Measurements from ENCODE around the gene ANKZF1.

ANKZF1 gene

GRCh38 chr2:219218732-219219701 lies 10.6 kb upstream of the ANKZF1 start, which contains the start of gene ABCB6:
Gene ABCB6 (minus strand): TSS chr2:219218958. CDS start chr2:219218673, 285 bp downstream.
- H3K9me3 ChIP-seq (ENCODE audit: insufficient read depth, low read depth, low read length): no peaks in the 10 kb centered on the region
- H3K4me3 ChIP-seq (ENCODE audit: low read length): peak within 1 kb of the TSS; percentile 63
- H3K4me1 ChIP-seq (ENCODE audit: insufficient read depth, low read length): peaks cover 7% of the 10 kb centered on the region
- H3K36me3 ChIP-seq (ENCODE audit: insufficient read depth, low read length): peaks cover 52% of the 10 kb centered on the region
- peak within 1 kb of the TSS; percentile 88 for H3K9ac ChIP-seq (ENCODE audit: low read depth, low read length)
- 16% methylated on average over 71 of the region's 71 CpGs for WGBS
- H3K27ac ChIP-seq (ENCODE audit: low read depth, low read length): peak within 1 kb of the TSS; percentile 71
- no peaks in the 10 kb centered on the region for H3K27me3 ChIP-seq (ENCODE audit: insufficient read depth, low read length)

DNA sequence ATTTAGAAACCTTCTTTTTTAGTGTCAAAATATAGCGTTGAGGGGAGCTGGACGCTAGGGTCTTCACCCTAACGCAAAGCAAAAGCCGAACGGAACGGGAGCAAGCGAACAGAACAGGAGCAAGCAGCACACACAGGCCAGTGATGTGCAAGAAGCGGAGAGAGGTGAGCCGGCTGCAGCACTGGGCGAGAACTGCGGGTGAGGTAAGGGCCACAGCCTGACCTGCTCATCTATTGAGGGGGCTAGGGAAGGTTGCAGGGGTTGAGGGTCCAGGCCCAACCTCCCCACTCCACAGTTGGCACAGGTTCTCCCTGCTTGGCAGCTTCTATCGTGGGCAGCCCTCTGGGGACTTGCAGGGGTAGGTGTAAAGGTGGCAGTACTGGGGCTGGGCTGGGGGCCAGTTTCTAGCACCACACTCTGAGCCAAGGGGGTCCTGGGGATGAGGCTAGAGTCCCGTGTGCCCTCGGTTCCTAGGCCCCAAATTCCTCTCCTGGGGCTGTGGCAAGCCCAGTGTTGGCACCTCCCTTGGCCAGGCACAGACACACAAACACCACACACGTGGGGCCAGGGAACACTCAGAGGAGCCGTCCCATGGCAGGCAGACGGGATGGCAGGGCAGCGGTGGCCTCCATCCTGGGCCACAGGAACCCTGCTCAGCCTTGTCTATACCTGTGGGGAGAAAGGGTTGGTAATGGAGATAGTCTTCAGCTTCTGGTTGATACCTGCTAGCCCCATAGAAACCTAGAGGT lies 9.6 kb upstream of the ANKZF1 start:
- Histone ChIP-seq H3K9me3 (ENCODE audit: insufficient read depth, low read depth, low read length) (no peaks in the 10 kb centered on the region), H3K9ac (ENCODE audit: low read depth, low read length) (no peak overlapping the region; the same call in 1 of the 2 replicates), H3K27me3 (ENCODE audit: insufficient read depth, low read length) (no peaks in the 10 kb centered on the region), H3K4me1 (ENCODE audit: insufficient read depth, low read length) (peaks cover 7% of the 10 kb centered on the region), H3K27ac (ENCODE audit: low read depth, low read length) (no peak overlapping the region), H3K36me3 (ENCODE audit: insufficient read depth, low read length) (peaks cover 52% of the 10 kb centered on the region), H3K4me3 (ENCODE audit: low read length) (no peak overlapping the region)
- WGBS: 96% methylated on average over 18 of the region's 18 CpGs

GRCh38 chr2:219220652-219221402 lies 8.8 kb upstream of the ANKZF1 start:
- Histone ChIP-seq H3K27me3 (ENCODE audit: insufficient read depth, low read length) (no peaks in the 10 kb centered on the region), H3K27ac (ENCODE audit: low read depth, low read length) (no peak overlapping the region), H3K4me1 (ENCODE audit: insufficient read depth, low read length) (peaks cover 7% of the 10 kb centered on the region), H3K9me3 (ENCODE audit: insufficient read depth, low read depth, low read length) (no peaks in the 10 kb centered on the region), H3K9ac (ENCODE audit: low read depth, low read length) (no peak overlapping the region), H3K4me3 (ENCODE audit: low read length) (no peak overlapping the region), H3K36me3 (ENCODE audit: insufficient read depth, low read length) (peaks cover 56% of the 10 kb centered on the region)
- 92% methylated on average over 19 of the region's 19 CpGs for WGBS

- no peak overlapping the region for H3K27ac ChIP-seq (ENCODE audit: low read depth, low read length)
- no peaks in the 10 kb centered on the region for H3K27me3 ChIP-seq (ENCODE audit: insufficient read depth, low read length)
- H3K4me1 ChIP-seq (ENCODE audit: insufficient read depth, low read length): peaks cover 7% of the 10 kb centered on the region
- no peak overlapping the region for H3K4me3 ChIP-seq (ENCODE audit: low read length)
- WGBS: 93% methylated on average over 16 of the region's 16 CpGs
- H3K9ac ChIP-seq (ENCODE audit: low read depth, low read length): no peak overlapping the region
- H3K9me3 ChIP-seq (ENCODE audit: insufficient read depth, low read depth, low read length): no peaks in the 10 kb centered on the region
- H3K36me3 ChIP-seq (ENCODE audit: insufficient read depth, low read length): peaks cover 63% of the 10 kb centered on the region
These were observed 7.6 kb upstream of the ANKZF1 start for GRCh38 chr2:219221957-219222518.

- Histone ChIP-seq H3K4me1 (ENCODE audit: insufficient read depth, low read length) (0 out of 2 replicates have a peak, but pooled peaks cover 5% of the 10 kb centered on the region), H3K36me3 (ENCODE audit: insufficient read depth, low read length) (peaks cover 63% of the 10 kb centered on the region), H3K27ac (ENCODE audit: low read depth, low read length) (no peak overlapping the region), H3K27me3 (ENCODE audit: insufficient read depth, low read length) (no peaks in the 10 kb centered on the region), H3K9me3 (ENCODE audit: insufficient read depth, low read depth, low read length) (no peaks in the 10 kb centered on the region), H3K4me3 (ENCODE audit: low read length) (no peak overlapping the region), H3K9ac (ENCODE audit: low read depth, low read length) (no peak overlapping the region)
- WGBS: 97% methylated on average over 31 of the region's 31 CpGs
These were observed 5.6 kb upstream of the ANKZF1 start for GRCh38 chr2:219223831-219224610.

DNA sequence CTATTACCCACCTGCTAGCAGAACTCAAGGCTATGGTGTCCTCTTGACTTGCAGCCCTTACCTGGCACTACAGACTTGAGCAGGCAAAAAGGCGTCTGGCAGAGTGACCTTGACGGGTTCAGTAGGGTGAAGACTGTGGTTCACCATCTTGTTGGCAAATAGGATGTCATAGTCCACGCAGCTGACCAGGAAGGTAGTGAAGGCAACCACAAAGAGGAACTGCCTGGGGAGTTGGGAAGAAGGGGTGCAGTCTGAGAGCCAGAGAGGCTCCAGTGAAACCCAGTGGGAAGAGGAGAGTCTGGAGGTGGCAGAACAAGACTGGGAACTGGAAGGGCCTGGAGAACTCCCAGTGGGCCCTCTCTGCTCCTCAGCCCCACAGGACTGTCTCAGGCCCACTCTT lies 4.3 kb upstream of the ANKZF1 start:
- no peak overlapping the region for H3K9ac ChIP-seq (ENCODE audit: low read depth, low read length)

GRCh38 chr2:219228041-219228910 lies 1.3 kb upstream of the ANKZF1 start:
- peaks cover 51% of the 10 kb centered on the region for H3K36me3 ChIP-seq (ENCODE audit: insufficient read depth, low read length)
- no peaks in the 10 kb centered on the region for H3K9me3 ChIP-seq (ENCODE audit: insufficient read depth, low read depth, low read length)
- WGBS: 78% methylated on average over 6 of the region's 7 CpGs
- H3K4me1 ChIP-seq (ENCODE audit: insufficient read depth, low read length): 0 out of 2 replicates have a peak, but pooled peaks cover 5% of the 10 kb centered on the region
- no peak overlapping the region for H3K27ac ChIP-seq (ENCODE audit: low read depth, low read length)
- peak overlapping the region; percentile 69 for H3K9ac ChIP-seq (ENCODE audit: low read depth, low read length)
- H3K4me3 ChIP-seq (ENCODE audit: low read length): peak overlapping the region; percentile 84
- no peaks in the 10 kb centered on the region for H3K27me3 ChIP-seq (ENCODE audit: insufficient read depth, low read length)

More for the DNA sequence above, 4.3 kb upstream of the ANKZF1 start:
- peaks cover 58% of the 10 kb centered on the region for H3K36me3 ChIP-seq (ENCODE audit: insufficient read depth, low read length)
- H3K27ac ChIP-seq (ENCODE audit: low read depth, low read length): no peak overlapping the region
- H3K4me3 ChIP-seq (ENCODE audit: low read length): no peak overlapping the region
- H3K9me3 ChIP-seq (ENCODE audit: insufficient read depth, low read depth, low read length): no peaks in the 10 kb centered on the region
- 96% methylated on average over 3 of the region's 3 CpGs for WGBS
- H3K4me1 ChIP-seq (ENCODE audit: insufficient read depth, low read length): 0 out of 2 replicates have a peak, but pooled peaks cover 5% of the 10 kb centered on the region
- no peaks in the 10 kb centered on the region for H3K27me3 ChIP-seq (ENCODE audit: insufficient read depth, low read length)

DNA sequence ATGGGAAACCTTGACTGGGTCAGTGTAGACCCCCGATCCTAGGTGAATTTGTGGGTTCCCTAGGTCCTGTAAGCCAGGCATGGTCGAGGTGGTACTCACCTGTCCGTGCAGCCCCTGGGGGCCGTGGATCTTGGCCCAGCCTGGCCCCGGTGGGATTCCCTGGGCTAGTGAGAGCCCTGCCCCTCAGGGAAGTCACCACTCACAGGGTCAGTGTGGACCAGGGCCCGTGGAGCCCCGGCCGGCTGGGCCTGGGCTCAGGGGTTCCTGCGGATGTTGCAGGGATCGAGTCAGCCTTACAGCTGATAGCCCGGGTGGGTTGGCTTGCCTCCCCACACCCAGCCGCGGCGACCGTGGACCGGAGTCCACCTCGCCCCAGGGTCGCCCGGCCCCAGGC lies 698 bp upstream of the ANKZF1 start:
- Histone ChIP-seq H3K9me3 (ENCODE audit: insufficient read depth, low read depth, low read length) (no peaks in the 10 kb centered on the region), H3K27ac (ENCODE audit: low read depth, low read length) (peak overlapping the region; percentile 89), H3K27me3 (ENCODE audit: insufficient read depth, low read length) (no peaks in the 10 kb centered on the region), H3K4me1 (ENCODE audit: insufficient read depth, low read length) (0 out of 2 replicates have a peak, but pooled peaks cover 5% of the 10 kb centered on the region), H3K4me3 (ENCODE audit: low read length) (peak overlapping the region; percentile 84), H3K9ac (ENCODE audit: low read depth, low read length) (peak overlapping the region; percentile 69), H3K36me3 (ENCODE audit: insufficient read depth, low read length) (peaks cover 51% of the 10 kb centered on the region)
- WGBS: 9% methylated on average over 19 of the region's 19 CpGs

- peak overlapping the region; percentile 85; the same call in 1 of the 2 replicates for H3K27ac ChIP-seq (ENCODE audit: low read depth, low read length)
- H3K36me3 ChIP-seq (ENCODE audit: insufficient read depth, low read length): peaks cover 51% of the 10 kb centered on the region
- 0 out of 2 replicates have a peak, but pooled peaks cover 5% of the 10 kb centered on the region for H3K4me1 ChIP-seq (ENCODE audit: insufficient read depth, low read length)
- peak overlapping the region; percentile 82 for H3K9ac ChIP-seq (ENCODE audit: low read depth, low read length)
- H3K27me3 ChIP-seq (ENCODE audit: insufficient read depth, low read length): no peaks in the 10 kb centered on the region
- no peaks in the 10 kb centered on the region for H3K9me3 ChIP-seq (ENCODE audit: insufficient read depth, low read depth, low read length)
- 2% methylated on average over 24 of the region's 24 CpGs for whole genome bisulfite sequencing
- peak overlapping the region; percentile 84 for H3K4me3 ChIP-seq (ENCODE audit: low read length)
These were observed 494 bp downstream of the ANKZF1 start for GRCh38 chr2:219230059-219230540.
